SU-DHL-6 (cell line): ENCODE measurements around the gene CDH11.

ENCODE experiments used
- H2AFZ ChIP-seq: fragments of 200-600 bp; sonication (generic); 2 replicates; pipeline ENCODE4 v1.6.1; 2014; ENCODE audit warnings: low read depth, mild to moderate bottlenecking, moderate library complexity, mixed read lengths, antibody characterized with exemption, low read length; ENCODE audit not compliant: severe bottlenecking
- H3F3A ChIP-seq: fragments of 200-600 bp; shearing (Covaris generic); 2 replicates; pipeline ENCODE4 v1.6.0; 2016; ENCODE audit warnings: antibody characterized with exemption, mild to moderate bottlenecking; ENCODE audit not compliant: insufficient read depth
- H3K27ac ChIP-seq: fragments of 200-600 bp; sonication (generic); 2 replicates; pipeline ENCODE4 v1.5.1; 2016; ENCODE audit warnings: low read depth, mild to moderate bottlenecking, low read length, moderate library complexity, mixed read lengths
- H3K27me3 ChIP-seq: fragments of 200-600 bp; sonication (generic), shearing (Covaris generic); 2 replicates; pipeline ENCODE4 v1.6.0; 2014; ENCODE audit warnings: mild to moderate bottlenecking, low read length
- H3K36me3 ChIP-seq: fragments of 200-600 bp; sonication (generic); 2 replicates; pipeline ENCODE4 v1.6.1; 2014; ENCODE audit warnings: mild to moderate bottlenecking, low read length, mixed read lengths
- H3K4me2 ChIP-seq: fragments of 300-600, 200-600 bp; shearing (Covaris generic), sonication (generic); 2 replicates; pipeline ENCODE4 v1.6.0; 2014; ENCODE audit warnings: low read length, low read depth, mild to moderate bottlenecking; ENCODE audit not compliant: poor library complexity, severe bottlenecking
- H3K4me3 ChIP-seq: fragments of 200-600 bp; sonication (generic); 2 replicates; pipeline ENCODE4 v1.5.1; 2014; ENCODE audit warnings: antibody characterized with exemption, low read length, mild to moderate bottlenecking, mixed read lengths; ENCODE audit not compliant: insufficient read depth, poor library complexity, severe bottlenecking
- H3K79me2 ChIP-seq: fragments of 200-600 bp; sonication (generic); 2 replicates; pipeline ENCODE4 v1.6.1; 2014; ENCODE audit warnings: mild to moderate bottlenecking, low read length, moderate library complexity; ENCODE audit not compliant: insufficient read depth
- H3K9ac ChIP-seq: fragments of 200-600 bp; sonication (generic); 2 replicates; pipeline ENCODE4 v1.7.0; 2014; ENCODE audit warnings: mild to moderate bottlenecking, low read length
- H3K9me2 ChIP-seq: fragments of 200-600 bp; sonication (generic); replicated peaks from 2 replicates; pipeline ENCODE4 v1.6.1; 2014; ENCODE audit warnings: low read length; ENCODE audit not compliant: insufficient read depth
- H3K9me3 ChIP-seq: fragments of 200-600 bp; sonication (generic); 2 replicates; pipeline ENCODE4 v1.6.1; 2014; ENCODE audit warnings: low read length, mixed read lengths; ENCODE audit not compliant: insufficient read depth
- H4K20me1 ChIP-seq: fragments of 200-600 bp; sonication (generic); 2 replicates; pipeline ENCODE4 v1.6.1; 2014; ENCODE audit warnings: low read depth, mild to moderate bottlenecking, antibody characterized with exemption, low read length, moderate library complexity, mixed read lengths
- EZH2phosphoT487 ChIP-seq: fragments of 200-600 bp; sonication (generic), shearing (Covaris generic); conservative IDR thresholded peaks from 2 replicates; pipeline ENCODE4 v1.6.1; 2018; ENCODE audit warnings: mild to moderate bottlenecking, antibody characterized with exemption, low read length, moderate library complexity, mixed read lengths
- TF ChIP-seq, protein P1 (sequence below): fragments of 200-600 bp; sonication (generic); IDR thresholded peaks from one replicate; pipeline ENCODE4 v1.5.1; 2017; ENCODE audit warnings: antibody characterized with exemption, mild to moderate bottlenecking, low read length, moderate library complexity; ENCODE audit not compliant: insufficient read depth, poor library complexity, severe bottlenecking

CDH11 gene

DNA sequence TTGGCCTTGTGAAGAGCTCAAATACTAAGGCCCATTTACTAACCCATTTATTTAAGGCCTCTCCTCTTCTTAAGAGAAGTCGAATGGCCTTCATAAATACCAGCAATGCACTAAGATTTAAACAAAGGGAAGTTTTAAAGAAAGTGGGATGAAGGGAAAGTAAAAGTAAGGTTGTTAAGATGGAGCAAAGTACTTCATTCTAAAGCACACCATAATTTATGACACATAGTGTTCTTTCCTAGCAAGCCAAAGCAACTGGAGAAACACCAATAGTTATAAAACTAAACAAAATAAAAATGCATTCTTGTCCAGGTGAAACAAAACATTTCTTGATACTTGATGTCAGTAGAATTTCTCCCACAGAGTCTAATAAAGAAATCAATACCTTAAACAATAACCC, 27.9 kb downstream of the CDH11 start:
- H3K9me2 ChIP-seq: no peaks in the 10 kb centered on the region
- H3K27me3 ChIP-seq: no peaks in the 10 kb centered on the region
- no peaks in the 10 kb centered on the region for H3K9me3 ChIP-seq
- H3K4me2 ChIP-seq: no peak overlapping the region
- H3K27ac ChIP-seq: no peak overlapping the region
- no peak overlapping the region for H3K4me3 ChIP-seq
- no peaks in the 10 kb centered on the region for H4K20me1 ChIP-seq
- H3F3A ChIP-seq: no peaks in the 10 kb centered on the region
- no peak for TF ChIP-seq EZH2phosphoT487
- TF ChIP-seq, protein P1, sequence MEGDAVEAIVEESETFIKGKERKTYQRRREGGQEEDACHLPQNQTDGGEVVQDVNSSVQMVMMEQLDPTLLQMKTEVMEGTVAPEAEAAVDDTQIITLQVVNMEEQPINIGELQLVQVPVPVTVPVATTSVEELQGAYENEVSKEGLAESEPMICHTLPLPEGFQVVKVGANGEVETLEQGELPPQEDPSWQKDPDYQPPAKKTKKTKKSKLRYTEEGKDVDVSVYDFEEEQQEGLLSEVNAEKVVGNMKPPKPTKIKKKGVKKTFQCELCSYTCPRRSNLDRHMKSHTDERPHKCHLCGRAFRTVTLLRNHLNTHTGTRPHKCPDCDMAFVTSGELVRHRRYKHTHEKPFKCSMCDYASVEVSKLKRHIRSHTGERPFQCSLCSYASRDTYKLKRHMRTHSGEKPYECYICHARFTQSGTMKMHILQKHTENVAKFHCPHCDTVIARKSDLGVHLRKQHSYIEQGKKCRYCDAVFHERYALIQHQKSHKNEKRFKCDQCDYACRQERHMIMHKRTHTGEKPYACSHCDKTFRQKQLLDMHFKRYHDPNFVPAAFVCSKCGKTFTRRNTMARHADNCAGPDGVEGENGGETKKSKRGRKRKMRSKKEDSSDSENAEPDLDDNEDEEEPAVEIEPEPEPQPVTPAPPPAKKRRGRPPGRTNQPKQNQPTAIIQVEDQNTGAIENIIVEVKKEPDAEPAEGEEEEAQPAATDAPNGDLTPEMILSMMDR: no peak
- no peaks in the 10 kb centered on the region for H3K79me2 ChIP-seq
- no peak overlapping the region for H3K9ac ChIP-seq
- no peak overlapping the region for H2AFZ ChIP-seq
- H3K36me3 ChIP-seq: no peaks in the 10 kb centered on the region

DNA sequence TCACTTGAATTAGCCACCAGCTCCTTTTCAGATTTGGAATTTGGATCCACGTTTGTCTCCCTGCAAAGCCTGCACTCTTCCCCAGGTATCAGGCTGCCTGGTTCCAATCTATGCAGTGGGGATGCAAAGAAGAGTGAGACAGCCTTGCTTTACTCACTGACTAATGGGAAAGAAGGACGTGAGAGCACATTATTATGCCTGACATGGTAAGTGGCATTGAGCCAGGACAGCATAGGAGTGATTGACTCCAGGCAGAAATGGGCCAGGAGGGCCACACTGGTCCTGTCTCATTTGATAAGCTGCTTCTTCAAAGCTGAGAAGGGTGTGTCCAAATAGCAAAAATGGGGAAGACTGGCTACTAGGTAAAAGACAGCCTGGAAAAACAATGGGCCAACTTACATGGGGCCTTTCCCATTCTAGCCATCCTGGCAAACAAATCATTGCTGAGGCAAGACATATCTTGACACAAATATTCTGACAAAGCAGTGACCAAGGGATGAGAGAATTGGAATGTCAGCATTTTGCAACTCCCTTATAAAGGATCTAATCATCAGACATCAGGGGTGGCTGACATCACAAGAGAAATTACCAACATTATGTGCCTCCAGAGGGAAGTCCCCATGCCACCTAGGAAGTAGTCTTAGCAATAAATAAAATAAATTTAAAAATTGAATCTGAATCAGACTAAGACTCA, 38.6 kb downstream of the CDH11 start:
- no peak overlapping the region for H3K4me3 ChIP-seq
- no peak overlapping the region for H3K9ac ChIP-seq
- no peak overlapping the region for H3K27ac ChIP-seq
- H4K20me1 ChIP-seq: no peaks in the 10 kb centered on the region
- H3K4me2 ChIP-seq: no peak overlapping the region
- no peaks in the 10 kb centered on the region for H3F3A ChIP-seq
- H3K27me3 ChIP-seq: no peaks in the 10 kb centered on the region
- H3K9me3 ChIP-seq: no peaks in the 10 kb centered on the region
- H3K9me2 ChIP-seq: no peaks in the 10 kb centered on the region
- H3K36me3 ChIP-seq: no peaks in the 10 kb centered on the region
- TF ChIP-seq, protein P1: no peak
- no peak for TF ChIP-seq EZH2phosphoT487
- no peaks in the 10 kb centered on the region for H3K79me2 ChIP-seq
- no peak overlapping the region for H2AFZ ChIP-seq

DNA sequence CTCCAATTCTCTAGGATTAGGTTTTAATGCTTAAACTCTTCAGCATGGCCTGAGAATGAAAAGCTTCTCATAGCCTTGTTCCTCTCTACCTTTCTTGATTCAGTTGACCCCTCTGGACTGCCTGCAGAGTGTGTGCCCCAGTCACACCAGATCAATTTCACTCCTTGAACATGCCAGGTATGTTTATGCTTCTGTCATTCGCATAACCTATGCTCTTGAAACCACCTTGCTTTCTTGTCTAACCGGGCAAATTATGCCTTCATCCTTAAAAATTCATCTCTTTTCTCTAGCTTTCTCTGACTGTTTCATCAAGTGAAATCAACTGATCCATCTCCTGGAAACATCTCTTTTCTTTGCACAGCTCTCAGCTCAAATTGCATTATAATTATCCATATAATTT, 42.3 kb downstream of the CDH11 start:
- no peak for TF ChIP-seq EZH2phosphoT487
- TF ChIP-seq, protein P1: no peak
- H3K9me3 ChIP-seq: no peaks in the 10 kb centered on the region
- no peak overlapping the region for H3K9ac ChIP-seq
- H3K79me2 ChIP-seq: no peaks in the 10 kb centered on the region
- H3K4me3 ChIP-seq: no peak overlapping the region
- H3K9me2 ChIP-seq: no peaks in the 10 kb centered on the region
- H3K36me3 ChIP-seq: no peaks in the 10 kb centered on the region
- no peaks in the 10 kb centered on the region for H3K27me3 ChIP-seq
- H3K27ac ChIP-seq: no peak overlapping the region
- no peaks in the 10 kb centered on the region for H3F3A ChIP-seq
- H4K20me1 ChIP-seq: no peaks in the 10 kb centered on the region
- H3K4me2 ChIP-seq: no peak overlapping the region
- no peak overlapping the region for H2AFZ ChIP-seq
